Loucy (cell line): Measurements from ENCODE around the gene ARRB2.

ENCODE experiments used
- EZH2phosphoT487 ChIP-seq: fragments of 200-600 bp; IDR thresholded peaks from 2 replicates; pipeline ENCODE4 v1.6.1; 2018; ENCODE audit warnings: antibody characterized with exemption, mild to moderate bottlenecking, moderate library complexity, borderline replicate concordance
- TF ChIP-seq, protein P1 (sequence below): fragments of 200-600 bp; sonication (generic); conservative IDR thresholded peaks from 2 replicates; pipeline ENCODE4 v1.5.1; 2014; ENCODE audit warnings: mild to moderate bottlenecking, antibody characterized with exemption, low read length

DNA sequence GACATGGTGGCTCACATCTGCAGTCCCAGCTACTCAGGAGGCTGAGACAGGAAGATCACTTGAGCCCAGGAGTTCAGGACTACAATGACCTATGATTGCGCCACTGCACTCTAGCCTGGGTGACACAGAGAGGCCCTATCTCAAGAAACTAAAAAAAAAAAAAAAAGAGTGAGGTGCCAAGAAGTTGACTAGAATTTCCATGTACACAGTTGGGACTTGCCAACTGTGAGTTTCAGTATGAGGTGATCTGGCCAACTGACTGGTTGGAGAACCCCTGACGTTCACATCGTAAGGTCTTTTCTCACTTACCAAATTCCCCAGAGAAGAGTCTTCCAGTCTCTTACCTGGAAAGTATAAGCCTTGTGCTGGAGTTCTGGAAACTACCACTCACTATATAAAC lies 17.7 kb downstream of the ARRB2 start:
- TF ChIP-seq, protein P1, sequence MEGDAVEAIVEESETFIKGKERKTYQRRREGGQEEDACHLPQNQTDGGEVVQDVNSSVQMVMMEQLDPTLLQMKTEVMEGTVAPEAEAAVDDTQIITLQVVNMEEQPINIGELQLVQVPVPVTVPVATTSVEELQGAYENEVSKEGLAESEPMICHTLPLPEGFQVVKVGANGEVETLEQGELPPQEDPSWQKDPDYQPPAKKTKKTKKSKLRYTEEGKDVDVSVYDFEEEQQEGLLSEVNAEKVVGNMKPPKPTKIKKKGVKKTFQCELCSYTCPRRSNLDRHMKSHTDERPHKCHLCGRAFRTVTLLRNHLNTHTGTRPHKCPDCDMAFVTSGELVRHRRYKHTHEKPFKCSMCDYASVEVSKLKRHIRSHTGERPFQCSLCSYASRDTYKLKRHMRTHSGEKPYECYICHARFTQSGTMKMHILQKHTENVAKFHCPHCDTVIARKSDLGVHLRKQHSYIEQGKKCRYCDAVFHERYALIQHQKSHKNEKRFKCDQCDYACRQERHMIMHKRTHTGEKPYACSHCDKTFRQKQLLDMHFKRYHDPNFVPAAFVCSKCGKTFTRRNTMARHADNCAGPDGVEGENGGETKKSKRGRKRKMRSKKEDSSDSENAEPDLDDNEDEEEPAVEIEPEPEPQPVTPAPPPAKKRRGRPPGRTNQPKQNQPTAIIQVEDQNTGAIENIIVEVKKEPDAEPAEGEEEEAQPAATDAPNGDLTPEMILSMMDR = no peak
- TF ChIP-seq EZH2phosphoT487 = no peak
